ENCODE measurements around the gene SNX5. TPM values are rescaled to one million over a fixed set of nuclear protein-coding genes. Genes with fewer than 3 reads are reported as not detected.

Gene SNX5
- total and polyA plus RNA-seq, 10 of the 15 experiments (the other 5 are each of a cell fraction or from before 2014, with no cell fraction given) = 92.9 to 316 (median 245) TPM

DNA sequence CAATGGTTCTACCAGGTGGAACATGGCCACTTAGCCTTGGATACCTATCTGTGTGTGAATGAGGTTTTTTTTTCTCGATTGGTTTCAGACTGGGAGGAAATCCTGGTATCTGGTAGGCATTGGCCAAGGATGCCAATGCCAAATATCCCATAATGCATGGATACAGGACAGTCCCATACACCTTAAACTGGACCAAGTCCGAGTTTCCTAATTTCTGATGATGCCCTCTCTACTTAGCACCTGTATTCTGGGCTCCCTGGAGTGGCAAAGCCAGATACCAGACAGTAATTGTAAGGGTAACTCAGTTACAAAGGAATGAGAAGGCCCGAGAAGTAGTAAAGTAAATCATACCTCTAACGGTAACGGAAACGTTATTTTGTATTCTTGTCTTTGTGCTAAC lies 17.9 kb downstream of the SNX5 start:
- ChIA-PET CTCF (interaction anchor here (5.6 to 8.9 kb wide), 2 partner anchors 13 to 18 kb away, joined by 20 to 88 read pairs; partner anchors contain the start of genes MGME1 and SNX5), SMC1A (ENCODE audit: uncharacterized antibody, unreplicated experiment) (no interaction called here), POLR2A (no interaction called here), RAD21 (ENCODE audit: unreplicated experiment) (no interaction called here)
- H3K4me3 ChIP-seq = no peak overlapping the region
- peaks cover 42% of the 10 kb centered on the region for H3K79me2 ChIP-seq (ENCODE audit: control insufficient read depth, insufficient read depth, low read length)
- peaks cover 24 to 63% of the 10 kb centered on the region in 2 experiments for H3K36me3 ChIP-seq (ENCODE audit: control insufficient read depth in 2 of 2, insufficient read depth in 2 of 2, low read length in 1 of 2)
- intact Hi-C loops (cut with micrococcal nuclease; ENCODE audit: unreplicated experiment) = no loop called here
- H3K9ac ChIP-seq (ENCODE audit: control insufficient read depth, insufficient read depth, low read length) = no peak overlapping the region
- no peak for DNase-seq (ENCODE audit: low read depth, low spot score)
- no peak for ATAC-seq
- H3K27ac ChIP-seq (ENCODE audit: control insufficient read depth, insufficient read depth) = no peak overlapping the region
- H3K27me3 ChIP-seq (replicated peaks in 1 of 2; ENCODE audit: control insufficient read depth in 2 of 2, insufficient read depth in 2 of 2, low read length in 1 of 2) = no peaks in the 10 kb centered on the region
- peaks cover 6% of the 10 kb centered on the region; the same call in 1 of the 2 replicates for H4K20me1 ChIP-seq (ENCODE audit: control insufficient read depth, insufficient read depth)
- in situ Hi-C loops (cut with MboI) = no loop called here
- H2AFZ ChIP-seq (ENCODE audit: control insufficient read depth, low read depth, low read length) = no peak overlapping the region
- TF ChIP-seq, protein P1, sequence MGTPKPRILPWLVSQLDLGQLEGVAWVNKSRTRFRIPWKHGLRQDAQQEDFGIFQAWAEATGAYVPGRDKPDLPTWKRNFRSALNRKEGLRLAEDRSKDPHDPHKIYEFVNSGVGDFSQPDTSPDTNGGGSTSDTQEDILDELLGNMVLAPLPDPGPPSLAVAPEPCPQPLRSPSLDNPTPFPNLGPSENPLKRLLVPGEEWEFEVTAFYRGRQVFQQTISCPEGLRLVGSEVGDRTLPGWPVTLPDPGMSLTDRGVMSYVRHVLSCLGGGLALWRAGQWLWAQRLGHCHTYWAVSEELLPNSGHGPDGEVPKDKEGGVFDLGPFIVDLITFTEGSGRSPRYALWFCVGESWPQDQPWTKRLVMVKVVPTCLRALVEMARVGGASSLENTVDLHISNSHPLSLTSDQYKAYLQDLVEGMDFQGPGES (IDR thresholded peaks at IDR 0.05) = no peak
- no peak for TF ChIP-seq YY1 (IDR thresholded peaks at IDR 0.05; ENCODE audit: low read depth, low read length)
- no peak for TF ChIP-seq JUNB (IDR thresholded peaks at IDR 0.05)
- TF ChIP-seq NRF1 (conservative IDR thresholded peaks at IDR 0.05; ENCODE audit: low read depth, low read length) = no peak
- TF ChIP-seq, protein P2, sequence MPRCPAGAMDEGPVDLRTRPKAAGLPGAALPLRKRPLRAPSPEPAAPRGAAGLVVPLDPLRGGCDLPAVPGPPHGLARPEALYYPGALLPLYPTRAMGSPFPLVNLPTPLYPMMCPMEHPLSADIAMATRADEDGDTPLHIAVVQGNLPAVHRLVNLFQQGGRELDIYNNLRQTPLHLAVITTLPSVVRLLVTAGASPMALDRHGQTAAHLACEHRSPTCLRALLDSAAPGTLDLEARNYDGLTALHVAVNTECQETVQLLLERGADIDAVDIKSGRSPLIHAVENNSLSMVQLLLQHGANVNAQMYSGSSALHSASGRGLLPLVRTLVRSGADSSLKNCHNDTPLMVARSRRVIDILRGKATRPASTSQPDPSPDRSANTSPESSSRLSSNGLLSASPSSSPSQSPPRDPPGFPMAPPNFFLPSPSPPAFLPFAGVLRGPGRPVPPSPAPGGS (IDR thresholded peaks at IDR 0.05; ENCODE audit: borderline replicate concordance, insufficient read depth, low read depth, low read length, poor library complexity, severe bottlenecking) = no peak
- TF ChIP-seq ZSCAN29 (IDR thresholded peaks at IDR 0.05) = no peak
- no peak for TF ChIP-seq NFYA (IDR thresholded peaks at IDR 0.05; ENCODE audit: borderline replicate concordance, low read depth, low read length)
- no peak for TF ChIP-seq PBX3 (IDR thresholded peaks at IDR 0.05; ENCODE audit: insufficient replicate concordance, low read depth, low read length)
- no peak for TF ChIP-seq POLR2A (IDR thresholded peaks at IDR 0.05; ENCODE audit: low read depth, low read length)
- TF ChIP-seq TCF7 (IDR thresholded peaks at IDR 0.05; ENCODE audit: borderline replicate concordance) = no peak
- TF ChIP-seq SIX5 (IDR thresholded peaks at IDR 0.05; ENCODE audit: low read depth, low read length, severe bottlenecking) = no peak
- no peak for TF ChIP-seq MYC (IDR thresholded peaks at IDR 0.05; ENCODE audit: insufficient read depth, insufficient read length, insufficient replicate concordance, low read length, severe bottlenecking)
- no peak for TF ChIP-seq SMAD1 (IDR thresholded peaks at IDR 0.05; ENCODE audit: low read depth, partially characterized antibody)
- TF ChIP-seq IRF4 (IDR thresholded peaks at IDR 0.05; ENCODE audit: low read depth, low read length) = no peak
- TF ChIP-seq, protein P3, sequence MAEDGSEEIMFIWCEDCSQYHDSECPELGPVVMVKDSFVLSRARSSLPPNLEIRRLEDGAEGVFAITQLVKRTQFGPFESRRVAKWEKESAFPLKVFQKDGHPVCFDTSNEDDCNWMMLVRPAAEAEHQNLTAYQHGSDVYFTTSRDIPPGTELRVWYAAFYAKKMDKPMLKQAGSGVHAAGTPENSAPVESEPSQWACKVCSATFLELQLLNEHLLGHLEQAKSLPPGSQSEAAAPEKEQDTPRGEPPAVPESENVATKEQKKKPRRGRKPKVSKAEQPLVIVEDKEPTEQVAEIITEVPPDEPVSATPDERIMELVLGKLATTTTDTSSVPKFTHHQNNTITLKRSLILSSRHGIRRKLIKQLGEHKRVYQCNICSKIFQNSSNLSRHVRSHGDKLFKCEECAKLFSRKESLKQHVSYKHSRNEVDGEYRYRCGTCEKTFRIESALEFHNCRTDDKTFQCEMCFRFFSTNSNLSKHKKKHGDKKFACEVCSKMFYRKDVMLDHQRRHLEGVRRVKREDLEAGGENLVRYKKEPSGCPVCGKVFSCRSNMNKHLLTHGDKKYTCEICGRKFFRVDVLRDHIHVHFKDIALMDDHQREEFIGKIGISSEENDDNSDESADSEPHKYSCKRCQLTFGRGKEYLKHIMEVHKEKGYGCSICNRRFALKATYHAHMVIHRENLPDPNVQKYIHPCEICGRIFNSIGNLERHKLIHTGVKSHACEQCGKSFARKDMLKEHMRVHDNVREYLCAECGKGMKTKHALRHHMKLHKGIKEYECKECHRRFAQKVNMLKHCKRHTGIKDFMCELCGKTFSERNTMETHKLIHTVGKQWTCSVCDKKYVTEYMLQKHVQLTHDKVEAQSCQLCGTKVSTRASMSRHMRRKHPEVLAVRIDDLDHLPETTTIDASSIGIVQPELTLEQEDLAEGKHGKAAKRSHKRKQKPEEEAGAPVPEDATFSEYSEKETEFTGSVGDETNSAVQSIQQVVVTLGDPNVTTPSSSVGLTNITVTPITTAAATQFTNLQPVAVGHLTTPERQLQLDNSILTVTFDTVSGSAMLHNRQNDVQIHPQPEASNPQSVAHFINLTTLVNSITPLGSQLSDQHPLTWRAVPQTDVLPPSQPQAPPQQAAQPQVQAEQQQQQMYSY (CRISPR knock-in tag; IDR thresholded peaks at IDR 0.05) = no peak
- no peak for TF ChIP-seq RCOR1 (conservative IDR thresholded peaks at IDR 0.05; ENCODE audit: low read depth, low read length)
- no peak for TF ChIP-seq KDM1A (IDR thresholded peaks at IDR 0.05; ENCODE audit: borderline replicate concordance)
- no peak overlapping the region for H3K4me2 ChIP-seq (ENCODE audit: control insufficient read depth, insufficient read depth)
- H3K4me1 ChIP-seq (ENCODE audit: control insufficient read depth, insufficient read depth, low read length) = peaks cover 9% of the 10 kb centered on the region; the same call in 1 of the 2 replicates
- H3K9me3 ChIP-seq (replicated peaks; ENCODE audit: control insufficient read depth, insufficient read depth, low read length) = no peaks in the 10 kb centered on the region
- BruUV-seq (replicated peaks) = no TSS peak
- WGBS (ENCODE audit: insufficient coverage, insufficient replicate concordance, low lambda C conversion rate, missing lambda C conversion rate) = 98% methylated on average over 6 of the region's 6 CpGs
- no peak for FAIRE-seq
